KOPT-K1 (cell line): ENCODE measurements around the gene CEP112.

ENCODE experiments used
- H3K27ac ChIP-seq: fragments of 200-600 bp; sonication (generic); 2 replicates; pipeline ENCODE4 v1.5.1; 2016; ENCODE audit warnings: antibody characterized with exemption, mild to moderate bottlenecking, low read depth, low read length; ENCODE audit not compliant: poor library complexity, severe bottlenecking
- H3K36me3 ChIP-seq: fragments of 200-600 bp; sonication (generic); 2 replicates; pipeline ENCODE4 v1.5.1; 2017; ENCODE audit warnings: antibody characterized with exemption, mild to moderate bottlenecking, low read length, moderate library complexity; ENCODE audit not compliant: insufficient read depth
- H3K9me3 ChIP-seq: fragments of 200-600 bp; sonication (generic); 2 replicates; pipeline ENCODE4 v1.5.1; 2017; ENCODE audit warnings: antibody characterized with exemption, low read length, mild to moderate bottlenecking; ENCODE audit not compliant: insufficient read depth, poor library complexity, severe bottlenecking

The CEP112 gene

GRCh38 chr17:65978871-65979270 lies 213.1 kb downstream of the CEP112 start:
- Histone ChIP-seq H3K9me3 (no peaks in the 10 kb centered on the region), H3K27ac (no peak overlapping the region), H3K36me3 (no peaks in the 10 kb centered on the region)

GRCh38 chr17:65977041-65977440 lies 214.9 kb downstream of the CEP112 start:
- Histone ChIP-seq H3K27ac (no peak overlapping the region), H3K36me3 (no peaks in the 10 kb centered on the region), H3K9me3 (no peaks in the 10 kb centered on the region)

- no peak overlapping the region for H3K27ac ChIP-seq
- H3K36me3 ChIP-seq: no peaks in the 10 kb centered on the region
- H3K9me3 ChIP-seq: peaks cover 5% of the 10 kb centered on the region
Observed at GRCh38 chr17:65975878-65976277, 216.1 kb downstream of the CEP112 start.

- H3K27ac ChIP-seq: no peak overlapping the region
- peaks cover 21% of the 10 kb centered on the region for H3K9me3 ChIP-seq
- H3K36me3 ChIP-seq: no peaks in the 10 kb centered on the region
Observed at GRCh38 chr17:65973237-65973636, 218.7 kb downstream of the CEP112 start.

GRCh38 chr17:65967372-65967771 lies 224.6 kb downstream of the CEP112 start:
- no peaks in the 10 kb centered on the region for H3K36me3 ChIP-seq
- peaks cover 29% of the 10 kb centered on the region for H3K9me3 ChIP-seq
- no peak overlapping the region for H3K27ac ChIP-seq

GRCh38 chr17:65966072-65966695 lies 225.7 kb downstream of the CEP112 start:
- no peaks in the 10 kb centered on the region for H3K36me3 ChIP-seq
- H3K27ac ChIP-seq: no peak overlapping the region
- H3K9me3 ChIP-seq: peaks cover 28% of the 10 kb centered on the region

- Histone ChIP-seq H3K9me3 (peaks cover 29% of the 10 kb centered on the region), H3K27ac (no peak overlapping the region), H3K36me3 (peaks cover 6% of the 10 kb centered on the region; the same call in 1 of the 2 replicates)
Observed at GRCh38 chr17:65963179-65963578, 228.8 kb downstream of the CEP112 start.

GRCh38 chr17:65959630-65960029 lies 232.3 kb downstream of the CEP112 start:
- peaks cover 45% of the 10 kb centered on the region for H3K9me3 ChIP-seq
- peaks cover 6% of the 10 kb centered on the region; the same call in 1 of the 2 replicates for H3K36me3 ChIP-seq
- H3K27ac ChIP-seq: no peak overlapping the region

- H3K9me3 ChIP-seq: peaks cover 58% of the 10 kb centered on the region
- peaks cover 6% of the 10 kb centered on the region; the same call in 1 of the 2 replicates for H3K36me3 ChIP-seq
Observed at GRCh38 chr17:65956814-65957213, 235.1 kb downstream of the CEP112 start.

GRCh38 chr17:65954148-65954449 lies 237.8 kb downstream of the CEP112 start:
- no peaks in the 10 kb centered on the region; the same call in 1 of the 2 replicates for H3K36me3 ChIP-seq
- H3K27ac ChIP-seq: no peak overlapping the region
- H3K9me3 ChIP-seq: peaks cover 48% of the 10 kb centered on the region

More at GRCh38 chr17:65956814-65957213, 235.1 kb downstream of the CEP112 start:
- no peak overlapping the region for H3K27ac ChIP-seq

- H3K36me3 ChIP-seq: no peaks in the 10 kb centered on the region
- peaks cover 42% of the 10 kb centered on the region for H3K9me3 ChIP-seq
- no peak overlapping the region for H3K27ac ChIP-seq
Observed at GRCh38 chr17:65953316-65954147, 238.4 kb downstream of the CEP112 start.

- H3K9me3 ChIP-seq: peaks cover 32% of the 10 kb centered on the region
- no peaks in the 10 kb centered on the region for H3K36me3 ChIP-seq
- no peak overlapping the region for H3K27ac ChIP-seq
Observed at GRCh38 chr17:65952586-65952985, 239.3 kb downstream of the CEP112 start.

GRCh38 chr17:65952015-65952414 lies 239.9 kb downstream of the CEP112 start:
- H3K36me3 ChIP-seq: no peaks in the 10 kb centered on the region
- peaks cover 29% of the 10 kb centered on the region for H3K9me3 ChIP-seq
- H3K27ac ChIP-seq: no peak overlapping the region

- Histone ChIP-seq H3K9me3 (peaks cover 7% of the 10 kb centered on the region), H3K27ac (no peak overlapping the region), H3K36me3 (no peaks in the 10 kb centered on the region)
Observed at GRCh38 chr17:65947831-65948230, 244.1 kb downstream of the CEP112 start.

- Histone ChIP-seq H3K27ac (no peak overlapping the region), H3K9me3 (peaks cover 4% of the 10 kb centered on the region), H3K36me3 (no peaks in the 10 kb centered on the region)
Observed at GRCh38 chr17:65942592-65942991, 249.3 kb downstream of the CEP112 start.
